ENCODE measurements around the gene SNX13.

The SNX13 gene

DNA sequence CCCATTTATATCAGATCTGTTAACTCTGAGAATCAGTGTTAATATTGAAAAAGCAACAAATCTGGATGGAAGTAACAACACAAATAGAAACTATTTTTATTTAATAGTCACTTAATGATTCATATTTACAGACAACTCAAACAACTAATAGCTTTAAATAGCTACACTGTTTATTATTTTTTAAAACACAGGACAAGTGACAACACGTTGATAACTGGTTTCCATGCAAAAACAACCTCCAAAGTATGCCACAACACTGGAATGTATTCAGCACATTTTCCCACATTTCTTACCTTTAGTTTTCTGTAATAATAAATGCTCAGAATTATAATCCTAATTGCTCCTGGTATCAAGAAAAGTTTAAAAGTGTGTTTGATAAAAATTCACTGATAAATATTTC is 4.0 kb downstream of the SNX13 start:
- no peaks in the 10 kb centered on the region for H3K36me3 ChIP-seq (ENCODE audit: insufficient read depth)
- H4K20me1 ChIP-seq (ENCODE audit: insufficient read depth), result no peaks in the 10 kb centered on the region
- no peak overlapping the region for H3K27ac ChIP-seq
- H2AFZ ChIP-seq (ENCODE audit: low read depth), result no peak overlapping the region
- peaks cover 48% of the 10 kb centered on the region for H3K4me1 ChIP-seq (ENCODE audit: low read depth, poor library complexity, severe bottlenecking)
- no peak overlapping the region for H3K4me3 ChIP-seq (IDR thresholded peaks at IDR 0.05; ENCODE audit: insufficient read depth, low read depth, low read length)
- H3K4me2 ChIP-seq, result no peak overlapping the region
- no peak overlapping the region for H3K9ac ChIP-seq
- no peaks in the 10 kb centered on the region for H3K27me3 ChIP-seq (ENCODE audit: insufficient read depth, low read depth)
- TF ChIP-seq, protein P1, sequence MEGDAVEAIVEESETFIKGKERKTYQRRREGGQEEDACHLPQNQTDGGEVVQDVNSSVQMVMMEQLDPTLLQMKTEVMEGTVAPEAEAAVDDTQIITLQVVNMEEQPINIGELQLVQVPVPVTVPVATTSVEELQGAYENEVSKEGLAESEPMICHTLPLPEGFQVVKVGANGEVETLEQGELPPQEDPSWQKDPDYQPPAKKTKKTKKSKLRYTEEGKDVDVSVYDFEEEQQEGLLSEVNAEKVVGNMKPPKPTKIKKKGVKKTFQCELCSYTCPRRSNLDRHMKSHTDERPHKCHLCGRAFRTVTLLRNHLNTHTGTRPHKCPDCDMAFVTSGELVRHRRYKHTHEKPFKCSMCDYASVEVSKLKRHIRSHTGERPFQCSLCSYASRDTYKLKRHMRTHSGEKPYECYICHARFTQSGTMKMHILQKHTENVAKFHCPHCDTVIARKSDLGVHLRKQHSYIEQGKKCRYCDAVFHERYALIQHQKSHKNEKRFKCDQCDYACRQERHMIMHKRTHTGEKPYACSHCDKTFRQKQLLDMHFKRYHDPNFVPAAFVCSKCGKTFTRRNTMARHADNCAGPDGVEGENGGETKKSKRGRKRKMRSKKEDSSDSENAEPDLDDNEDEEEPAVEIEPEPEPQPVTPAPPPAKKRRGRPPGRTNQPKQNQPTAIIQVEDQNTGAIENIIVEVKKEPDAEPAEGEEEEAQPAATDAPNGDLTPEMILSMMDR (conservative IDR thresholded peaks at IDR 0.05; ENCODE audit: low read depth, low read length), result no peak
- H3K79me2 ChIP-seq (ENCODE audit: insufficient read depth, low read depth), result peaks cover 88% of the 10 kb centered on the region

GRCh38 chr7:17934612-17935240 is 5.6 kb downstream of the SNX13 start:
- H3K4me2 ChIP-seq, result peak overlapping the region; percentile 40; the same call in 1 of the 2 replicates
- no peak overlapping the region for H3K4me3 ChIP-seq (IDR thresholded peaks at IDR 0.05; ENCODE audit: insufficient read depth, low read depth, low read length)
- no peaks in the 10 kb centered on the region for H3K36me3 ChIP-seq (ENCODE audit: insufficient read depth)
- H2AFZ ChIP-seq (ENCODE audit: low read depth), result no peak overlapping the region
- H4K20me1 ChIP-seq (ENCODE audit: insufficient read depth), result no peaks in the 10 kb centered on the region
- TF ChIP-seq, protein P1 (conservative IDR thresholded peaks at IDR 0.05; ENCODE audit: low read depth, low read length), result no peak
- H3K4me1 ChIP-seq (ENCODE audit: low read depth, poor library complexity, severe bottlenecking), result peaks cover 50% of the 10 kb centered on the region
- peaks cover 99% of the 10 kb centered on the region for H3K79me2 ChIP-seq (ENCODE audit: insufficient read depth, low read depth)
- H3K27ac ChIP-seq, result no peak overlapping the region
- H3K27me3 ChIP-seq (ENCODE audit: insufficient read depth, low read depth), result no peaks in the 10 kb centered on the region
- H3K9ac ChIP-seq, result no peak overlapping the region

- Histone ChIP-seq H3K27ac (no peak overlapping the region), H3K36me3 (ENCODE audit: insufficient read depth) (no peaks in the 10 kb centered on the region), H3K4me3 (IDR thresholded peaks at IDR 0.05; ENCODE audit: insufficient read depth, low read depth, low read length) (no peak overlapping the region), H3K9ac (no peak overlapping the region), H3K27me3 (ENCODE audit: insufficient read depth, low read depth) (no peaks in the 10 kb centered on the region), H3K4me1 (ENCODE audit: low read depth, poor library complexity, severe bottlenecking) (peaks cover 46% of the 10 kb centered on the region), H3K4me2 (peak overlapping the region; percentile 40; the same call in 1 of the 2 replicates), H4K20me1 (ENCODE audit: insufficient read depth) (no peaks in the 10 kb centered on the region), H2AFZ (ENCODE audit: low read depth) (no peak overlapping the region), H3K79me2 (ENCODE audit: insufficient read depth, low read depth) (peaks cover 97% of the 10 kb centered on the region)
- TF ChIP-seq, protein P1 (conservative IDR thresholded peaks at IDR 0.05; ENCODE audit: low read depth, low read length), result no peak
Measured at GRCh38 chr7:17934094-17934493, 6.2 kb downstream of the SNX13 start.

DNA sequence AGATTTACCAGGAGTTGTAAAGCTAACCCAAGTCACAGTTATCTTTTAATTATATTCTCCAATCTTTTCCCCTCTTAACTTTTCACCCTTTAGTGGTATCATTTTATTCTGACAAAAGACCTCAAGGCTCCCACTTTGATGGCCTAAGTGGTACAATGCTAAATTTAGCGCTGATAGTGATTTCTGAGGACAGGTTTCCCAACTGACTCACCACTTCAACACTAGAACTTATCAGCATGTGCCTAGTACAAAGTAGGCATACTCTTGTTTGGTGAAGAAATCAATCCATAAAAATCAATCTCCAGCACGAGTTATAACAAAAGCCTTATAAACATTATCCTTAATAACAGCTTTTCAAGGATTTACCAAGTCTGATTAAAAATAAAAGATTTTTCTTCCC is 7.5 kb downstream of the SNX13 start:
- Histone ChIP-seq H3K4me3 (IDR thresholded peaks at IDR 0.05; ENCODE audit: insufficient read depth, low read depth, low read length) (no peak overlapping the region), H3K79me2 (ENCODE audit: insufficient read depth, low read depth) (peaks cover 86% of the 10 kb centered on the region), H4K20me1 (ENCODE audit: insufficient read depth) (0 out of 2 replicates have a peak, but pooled peaks cover 9% of the 10 kb centered on the region), H3K9ac (no peak overlapping the region), H3K27ac (no peak overlapping the region), H2AFZ (ENCODE audit: low read depth) (no peak overlapping the region), H3K27me3 (ENCODE audit: insufficient read depth, low read depth) (no peaks in the 10 kb centered on the region), H3K36me3 (ENCODE audit: insufficient read depth) (no peaks in the 10 kb centered on the region), H3K4me1 (ENCODE audit: low read depth, poor library complexity, severe bottlenecking) (peaks cover 33% of the 10 kb centered on the region), H3K4me2 (no peak overlapping the region)
- TF ChIP-seq, protein P1 (conservative IDR thresholded peaks at IDR 0.05; ENCODE audit: low read depth, low read length), result no peak

Data from KMS-11 (cell line).